Mucosa of stomach (tissue), 1 donor: ENCODE results near the gene ELL2.
"Not testable (repeated sequence)": the region's sequence is repeated elsewhere in the genome, so short reads cannot be mapped to it uniquely, and the experiment has no call there.

ENCODE experiments used
- H3K27me3 ChIP-seq: one replicate; pipeline ENCODE4 v1.7.0; 2013; ENCODE audit warnings: mild to moderate bottlenecking, low read length; ENCODE audit not compliant: control insufficient read depth, insufficient read depth
- H3K36me3 ChIP-seq: one replicate; pipeline ENCODE4 v1.7.0; 2013; ENCODE audit warnings: low read length; ENCODE audit not compliant: control insufficient read depth, insufficient read depth
- H3K4me1 ChIP-seq: one replicate; pipeline ENCODE4 v1.7.0; 2013; ENCODE audit warnings: mild to moderate bottlenecking, low read length; ENCODE audit not compliant: control insufficient read depth, insufficient read depth
- H3K4me3 ChIP-seq: one replicate; pipeline ENCODE4 v1.7.0; 2013; ENCODE audit warnings: low read length
- H3K9ac ChIP-seq: one replicate; pipeline ENCODE4 v1.7.0; 2013; ENCODE audit warnings: mild to moderate bottlenecking, low read length, moderate library complexity
- H3K9me3 ChIP-seq: one replicate; pipeline ENCODE4 v1.7.0; 2013; ENCODE audit warnings: mild to moderate bottlenecking, low read length, moderate library complexity; ENCODE audit not compliant: control insufficient read depth
- donor health status: Pancreatic carcinoma.

The ELL2 gene

GRCh38 chr5:95839658-95840057, 122.0 kb downstream of the ELL2 start:
- Histone ChIP-seq H3K27me3 (no peaks in the 10 kb centered on the region), H3K9ac (peak overlapping the region; percentile 38), H3K4me3 (no peak overlapping the region), H3K9me3 (no peaks in the 10 kb centered on the region), H3K4me1 (peaks cover 26% of the 10 kb centered on the region), H3K36me3 (no peaks in the 10 kb centered on the region)

- no peaks in the 10 kb centered on the region for H3K9me3 ChIP-seq
- H3K36me3 ChIP-seq: no peaks in the 10 kb centered on the region
- H3K27me3 ChIP-seq: no peaks in the 10 kb centered on the region
- H3K4me3 ChIP-seq: no peak overlapping the region
- H3K4me1 ChIP-seq: peaks cover 26% of the 10 kb centered on the region
- no peak overlapping the region for H3K9ac ChIP-seq
These were observed 123.1 kb downstream of the ELL2 start for GRCh38 chr5:95838556-95838955.

- no peak overlapping the region for H3K9ac ChIP-seq
- H3K27me3 ChIP-seq: no peaks in the 10 kb centered on the region
- H3K36me3 ChIP-seq: no peaks in the 10 kb centered on the region
- no peaks in the 10 kb centered on the region for H3K9me3 ChIP-seq
- H3K4me1 ChIP-seq: peaks cover 27% of the 10 kb centered on the region
- no peak overlapping the region for H3K4me3 ChIP-seq
These were observed 123.6 kb downstream of the ELL2 start for GRCh38 chr5:95838001-95838520.

GRCh38 chr5:95837492-95837891, 124.2 kb downstream of the ELL2 start:
- Histone ChIP-seq H3K4me1 (peaks cover 32% of the 10 kb centered on the region), H3K27me3 (no peaks in the 10 kb centered on the region), H3K9ac (no peak overlapping the region), H3K4me3 (no peak overlapping the region), H3K36me3 (no peaks in the 10 kb centered on the region), H3K9me3 (no peaks in the 10 kb centered on the region)

- peaks cover 27% of the 10 kb centered on the region for H3K4me1 ChIP-seq
- not testable (repeated sequence) for H3K4me3 ChIP-seq, H3K27me3 ChIP-seq, H3K36me3 ChIP-seq, H3K9me3 ChIP-seq, H3K9ac ChIP-seq
These were observed 124.7 kb downstream of the ELL2 start for GRCh38 chr5:95836971-95837370.

- peaks cover 24% of the 10 kb centered on the region for H3K4me1 ChIP-seq
- no peaks in the 10 kb centered on the region for H3K9me3 ChIP-seq
- H3K36me3 ChIP-seq: no peaks in the 10 kb centered on the region
- H3K4me3 ChIP-seq: no peak overlapping the region
- no peaks in the 10 kb centered on the region for H3K27me3 ChIP-seq
- H3K9ac ChIP-seq: no peak overlapping the region
These were observed 125.1 kb downstream of the ELL2 start for GRCh38 chr5:95836544-95836943.

- no peaks in the 10 kb centered on the region for H3K36me3 ChIP-seq
- H3K9ac ChIP-seq: peak overlapping the region; percentile 40
- no peak overlapping the region for H3K4me3 ChIP-seq
- no peaks in the 10 kb centered on the region for H3K9me3 ChIP-seq
- H3K4me1 ChIP-seq: peaks cover 21% of the 10 kb centered on the region
- no peaks in the 10 kb centered on the region for H3K27me3 ChIP-seq
These were observed 125.8 kb downstream of the ELL2 start for GRCh38 chr5:95835682-95836385.
